ENCODE measurements around the gene RFTN2.
"Not testable (repeated sequence)": the region's sequence is repeated elsewhere in the genome, so short reads cannot be mapped to it uniquely, and the experiment has no call there.

The RFTN2 gene

DNA sequence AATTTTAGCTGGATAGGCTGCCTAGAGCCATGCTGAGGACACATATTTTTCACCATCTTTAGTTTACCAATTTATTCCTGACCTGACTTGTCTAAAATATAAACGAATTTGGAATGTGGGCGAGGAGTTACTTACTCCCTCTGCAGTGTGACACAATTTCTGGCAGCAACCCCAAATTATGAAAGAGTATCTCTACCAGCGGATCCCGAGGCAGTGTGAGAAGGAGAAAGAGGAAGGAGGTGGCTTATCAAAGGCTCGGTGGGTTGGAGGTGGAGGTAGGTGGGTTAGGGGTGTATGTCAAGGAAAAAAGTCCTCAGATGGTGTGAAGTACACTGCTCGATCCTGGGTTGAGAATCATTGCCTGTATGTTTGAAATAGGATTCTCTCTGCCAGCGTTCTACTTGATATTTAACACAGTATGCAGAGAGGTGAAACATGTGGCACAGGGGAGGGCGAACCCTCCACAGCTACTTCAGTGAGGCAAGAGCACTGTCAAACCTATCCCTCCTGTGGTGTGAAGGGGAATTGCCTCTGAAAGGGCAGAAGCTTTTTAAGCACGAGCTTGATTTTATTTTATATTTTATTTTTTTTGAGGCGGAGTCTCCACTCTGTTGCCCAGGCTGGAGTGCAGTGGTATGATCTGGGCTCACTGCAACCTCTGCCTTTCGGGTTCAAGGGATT lies 76.0 kb downstream of the RFTN2 start:
- no peak overlapping the region for H3K4me3 ChIP-seq (ENCODE audit: low read depth, low read length)
- TF ChIP-seq, protein P1, sequence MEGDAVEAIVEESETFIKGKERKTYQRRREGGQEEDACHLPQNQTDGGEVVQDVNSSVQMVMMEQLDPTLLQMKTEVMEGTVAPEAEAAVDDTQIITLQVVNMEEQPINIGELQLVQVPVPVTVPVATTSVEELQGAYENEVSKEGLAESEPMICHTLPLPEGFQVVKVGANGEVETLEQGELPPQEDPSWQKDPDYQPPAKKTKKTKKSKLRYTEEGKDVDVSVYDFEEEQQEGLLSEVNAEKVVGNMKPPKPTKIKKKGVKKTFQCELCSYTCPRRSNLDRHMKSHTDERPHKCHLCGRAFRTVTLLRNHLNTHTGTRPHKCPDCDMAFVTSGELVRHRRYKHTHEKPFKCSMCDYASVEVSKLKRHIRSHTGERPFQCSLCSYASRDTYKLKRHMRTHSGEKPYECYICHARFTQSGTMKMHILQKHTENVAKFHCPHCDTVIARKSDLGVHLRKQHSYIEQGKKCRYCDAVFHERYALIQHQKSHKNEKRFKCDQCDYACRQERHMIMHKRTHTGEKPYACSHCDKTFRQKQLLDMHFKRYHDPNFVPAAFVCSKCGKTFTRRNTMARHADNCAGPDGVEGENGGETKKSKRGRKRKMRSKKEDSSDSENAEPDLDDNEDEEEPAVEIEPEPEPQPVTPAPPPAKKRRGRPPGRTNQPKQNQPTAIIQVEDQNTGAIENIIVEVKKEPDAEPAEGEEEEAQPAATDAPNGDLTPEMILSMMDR (IDR thresholded peaks at IDR 0.05; ENCODE audit: borderline replicate concordance, insufficient read depth, low read depth, low read length), result peak; percentile 45; the same call in 1 of the 2 replicates

DNA sequence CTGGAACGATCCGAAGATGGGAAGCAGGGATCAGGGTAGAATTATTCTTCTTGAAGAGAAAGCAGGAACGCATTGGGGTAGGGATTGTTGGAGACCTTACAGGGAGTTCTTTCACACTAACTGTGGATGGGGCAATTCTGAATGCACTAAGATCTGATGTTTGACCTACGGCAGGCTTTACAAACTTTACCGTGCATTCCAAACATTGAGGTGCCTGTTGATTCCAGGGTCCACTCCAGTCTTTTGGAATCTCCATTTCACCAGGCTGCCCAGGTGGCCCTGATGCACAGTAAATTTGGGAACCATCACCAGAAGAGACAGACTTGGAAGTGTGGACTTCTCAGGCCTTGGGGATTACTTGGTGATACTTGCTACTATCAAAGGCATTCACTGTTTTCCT lies 76.9 kb downstream of the RFTN2 start:
- H3K4me3 ChIP-seq (ENCODE audit: low read depth, low read length), result no peak overlapping the region
- TF ChIP-seq, protein P1 (IDR thresholded peaks at IDR 0.05; ENCODE audit: borderline replicate concordance, insufficient read depth, low read depth, low read length), result no peak

DNA sequence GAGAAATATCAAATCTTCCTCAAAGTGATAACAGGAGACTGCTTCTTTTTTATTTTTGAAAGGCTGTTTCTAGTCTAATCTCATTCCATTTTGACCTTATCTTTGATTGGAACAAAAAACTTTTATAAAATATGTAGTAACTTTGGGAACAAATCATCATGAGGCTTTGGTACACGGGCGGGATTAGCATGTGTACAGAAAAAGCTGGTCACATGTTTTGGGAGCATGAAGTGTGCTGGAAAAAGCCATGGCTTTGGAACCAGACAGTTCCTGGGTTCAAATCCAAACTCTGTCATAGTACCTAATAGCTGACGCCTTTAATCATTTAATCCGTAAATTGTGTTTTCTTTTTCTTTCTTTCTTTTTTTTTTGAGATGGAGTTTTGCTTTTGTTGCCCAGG lies 78.2 kb downstream of the RFTN2 start:
- TF ChIP-seq, protein P1 (IDR thresholded peaks at IDR 0.05; ENCODE audit: borderline replicate concordance, insufficient read depth, low read depth, low read length), result no peak
- no peak overlapping the region for H3K4me3 ChIP-seq (ENCODE audit: low read depth, low read length)

DNA sequence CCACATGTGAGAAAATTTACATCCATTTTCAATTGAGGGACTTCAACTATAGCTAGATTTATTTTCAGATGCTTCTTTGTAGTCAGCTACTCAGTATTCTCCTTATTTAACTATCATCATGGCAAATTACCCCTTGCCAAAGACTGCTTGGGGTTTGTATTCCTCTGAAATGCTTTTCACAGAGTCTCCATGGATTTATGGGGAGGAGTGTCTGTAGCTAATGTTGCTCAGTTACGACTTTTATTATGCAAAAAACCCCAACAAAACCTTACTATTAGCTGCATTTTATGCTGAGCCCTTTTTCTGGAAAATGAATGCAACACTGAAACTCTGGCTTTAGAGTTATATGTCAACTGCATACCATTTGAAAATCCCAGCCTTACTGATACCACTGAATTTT lies 78.6 kb downstream of the RFTN2 start:
- H3K4me3 ChIP-seq (ENCODE audit: low read depth, low read length), result no peak overlapping the region
- TF ChIP-seq, protein P1 (IDR thresholded peaks at IDR 0.05; ENCODE audit: borderline replicate concordance, insufficient read depth, low read depth, low read length), result no peak

DNA sequence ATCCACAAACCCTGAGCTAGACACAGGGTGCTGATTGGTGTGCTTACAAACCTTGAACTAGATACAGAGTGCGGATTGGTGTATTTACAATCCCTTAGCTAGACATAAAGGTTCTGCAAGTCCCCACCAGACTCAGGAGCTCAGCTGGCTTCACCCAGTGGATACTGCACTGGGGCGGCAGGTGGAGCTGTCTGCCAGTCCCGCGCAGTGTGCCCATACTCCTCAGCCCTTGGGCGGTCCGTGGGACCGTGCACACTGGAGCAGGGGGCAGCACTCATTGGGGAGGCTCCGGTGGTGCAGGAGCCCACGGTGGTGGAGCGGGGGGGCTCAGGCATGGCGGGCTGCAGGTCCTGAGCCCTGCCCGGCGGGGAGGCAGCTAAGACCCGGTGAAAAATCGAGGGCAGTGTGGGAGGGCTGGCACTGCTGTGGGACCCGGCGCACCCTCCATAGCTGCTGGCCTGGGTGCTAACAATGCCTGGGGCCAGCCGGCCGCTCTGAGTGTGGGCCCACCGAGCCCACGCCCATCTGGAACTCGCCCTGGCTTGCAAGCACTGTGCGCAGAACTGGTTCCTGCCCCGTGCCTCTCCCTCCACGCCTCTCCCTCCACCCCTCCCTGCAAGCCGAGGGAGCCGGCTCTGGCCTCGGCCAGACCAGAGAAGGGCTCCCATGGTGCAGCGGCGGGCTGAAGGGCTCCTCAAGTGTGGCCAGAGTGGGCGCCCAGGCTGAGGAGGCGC lies 83.9 kb downstream of the RFTN2 start:
- H3K4me3 ChIP-seq (ENCODE audit: low read depth, low read length), result no peak overlapping the region

DNA sequence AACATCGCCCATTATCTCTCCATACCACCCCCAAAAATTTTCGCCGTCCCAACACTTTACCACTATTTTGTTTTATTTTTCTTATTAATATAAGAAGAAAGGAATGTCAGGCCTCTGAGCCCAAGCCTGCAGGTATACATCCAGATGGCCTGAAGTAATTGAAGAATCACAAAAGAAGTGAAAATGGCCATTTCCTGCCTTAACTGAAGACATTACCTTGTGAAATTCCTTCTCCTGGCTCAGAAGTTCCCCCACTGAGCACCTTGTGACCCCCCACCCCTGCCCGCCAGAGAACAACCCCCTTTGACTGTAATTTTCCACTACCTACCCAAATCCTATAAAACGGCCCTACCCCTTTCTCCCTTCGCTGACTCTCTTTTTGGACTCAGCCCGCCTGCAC lies 88.1 kb downstream of the RFTN2 start:
- not testable (repeated sequence) for H3K4me3 ChIP-seq (ENCODE audit: low read depth, low read length)

More for the DNA sequence above, 83.9 kb downstream of the RFTN2 start:
- TF ChIP-seq, protein P1 (IDR thresholded peaks at IDR 0.05; ENCODE audit: borderline replicate concordance, insufficient read depth, low read depth, low read length), result no peak

DNA sequence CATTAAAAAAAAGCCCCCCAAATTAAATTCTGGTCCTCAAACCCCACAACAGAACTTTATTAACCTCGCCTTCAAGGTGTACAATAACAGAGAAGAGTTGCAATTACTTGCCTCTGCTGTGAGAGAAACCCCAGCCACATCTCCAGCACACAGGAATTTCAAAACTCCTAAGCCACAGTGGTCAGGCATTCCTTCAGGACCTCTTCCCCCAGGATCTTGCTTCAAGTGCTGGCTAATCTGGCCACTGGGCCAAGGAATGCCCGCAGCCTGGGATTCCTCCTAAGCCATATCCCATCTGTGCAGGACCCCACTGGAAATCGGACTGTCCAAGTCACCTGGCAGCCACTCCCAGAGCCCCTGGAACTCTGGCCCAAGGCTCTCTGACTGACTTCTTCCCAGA lies 95.2 kb downstream of the RFTN2 start:
- not testable (repeated sequence) for H3K4me3 ChIP-seq (ENCODE audit: low read depth, low read length)

DNA sequence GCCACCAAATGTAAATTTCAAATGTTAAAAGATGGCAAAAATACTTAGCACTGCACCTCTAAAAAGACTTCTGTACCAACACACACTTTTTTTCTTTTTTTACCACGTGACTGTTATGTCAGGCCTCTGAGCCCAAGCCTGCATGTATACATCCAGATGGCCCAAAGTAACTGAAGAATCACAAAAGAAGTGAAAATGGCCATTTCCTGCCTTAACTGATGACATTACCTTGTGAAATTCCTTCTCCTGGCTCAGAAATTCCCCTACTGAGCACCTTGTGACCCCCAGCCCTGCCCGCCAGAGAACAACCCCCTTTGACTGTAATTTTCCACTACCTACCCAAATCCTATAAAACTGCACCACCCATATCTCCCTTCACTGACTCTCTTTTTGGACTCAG lies 97.1 kb downstream of the RFTN2 start:
- H3K4me3 ChIP-seq (ENCODE audit: low read depth, low read length), result not testable (repeated sequence)

Measured in GM12875 (cell line).